ENCODE measurements around the gene MRPL46.

DNA sequence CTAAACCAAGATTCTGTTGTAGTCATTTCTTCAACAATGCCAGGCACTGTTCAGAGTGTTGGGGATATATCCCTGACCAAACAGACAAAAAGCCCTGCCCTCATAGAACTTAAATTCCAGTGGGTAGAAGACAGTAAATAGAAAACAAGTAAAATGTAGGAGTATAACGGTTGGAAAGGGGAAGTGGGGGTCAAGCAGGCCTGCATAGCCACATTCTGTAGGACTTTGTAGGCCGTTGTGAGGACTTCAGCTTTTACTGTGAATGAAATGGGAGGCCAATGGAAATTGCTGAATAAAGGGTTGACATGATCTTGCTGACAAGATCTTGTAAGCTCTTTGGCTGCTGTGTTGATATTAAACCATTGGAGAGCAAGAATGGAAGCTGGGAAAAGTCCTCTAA lies 2.1 kb upstream of the MRPL46 start:
- TF ChIP-seq, protein P1, sequence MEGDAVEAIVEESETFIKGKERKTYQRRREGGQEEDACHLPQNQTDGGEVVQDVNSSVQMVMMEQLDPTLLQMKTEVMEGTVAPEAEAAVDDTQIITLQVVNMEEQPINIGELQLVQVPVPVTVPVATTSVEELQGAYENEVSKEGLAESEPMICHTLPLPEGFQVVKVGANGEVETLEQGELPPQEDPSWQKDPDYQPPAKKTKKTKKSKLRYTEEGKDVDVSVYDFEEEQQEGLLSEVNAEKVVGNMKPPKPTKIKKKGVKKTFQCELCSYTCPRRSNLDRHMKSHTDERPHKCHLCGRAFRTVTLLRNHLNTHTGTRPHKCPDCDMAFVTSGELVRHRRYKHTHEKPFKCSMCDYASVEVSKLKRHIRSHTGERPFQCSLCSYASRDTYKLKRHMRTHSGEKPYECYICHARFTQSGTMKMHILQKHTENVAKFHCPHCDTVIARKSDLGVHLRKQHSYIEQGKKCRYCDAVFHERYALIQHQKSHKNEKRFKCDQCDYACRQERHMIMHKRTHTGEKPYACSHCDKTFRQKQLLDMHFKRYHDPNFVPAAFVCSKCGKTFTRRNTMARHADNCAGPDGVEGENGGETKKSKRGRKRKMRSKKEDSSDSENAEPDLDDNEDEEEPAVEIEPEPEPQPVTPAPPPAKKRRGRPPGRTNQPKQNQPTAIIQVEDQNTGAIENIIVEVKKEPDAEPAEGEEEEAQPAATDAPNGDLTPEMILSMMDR (IDR thresholded peaks at IDR 0.05) = no peak
- TF ChIP-seq POLR2A (IDR thresholded peaks at IDR 0.05) = no peak

All from testis (tissue), 2 donors.